C4-2B (cell line): ENCODE measurements around the gene COX8A.

Source experiments
- H3K27ac ChIP-seq: fragments of 450-650 bp; 2 replicates; pipeline ENCODE4 v1.5.1; 2017
- ZFX ChIP-seq: fragments of 450-650 bp; IDR thresholded peaks from 2 replicates; pipeline ENCODE4 v1.6.1; 2017
- TF ChIP-seq, protein P1 (sequence below): fragments of 450-650 bp; conservative IDR thresholded peaks from 2 replicates; pipeline ENCODE4 v1.5.1; 2017; ENCODE audit warnings: mild to moderate bottlenecking

COX8A gene

DNA sequence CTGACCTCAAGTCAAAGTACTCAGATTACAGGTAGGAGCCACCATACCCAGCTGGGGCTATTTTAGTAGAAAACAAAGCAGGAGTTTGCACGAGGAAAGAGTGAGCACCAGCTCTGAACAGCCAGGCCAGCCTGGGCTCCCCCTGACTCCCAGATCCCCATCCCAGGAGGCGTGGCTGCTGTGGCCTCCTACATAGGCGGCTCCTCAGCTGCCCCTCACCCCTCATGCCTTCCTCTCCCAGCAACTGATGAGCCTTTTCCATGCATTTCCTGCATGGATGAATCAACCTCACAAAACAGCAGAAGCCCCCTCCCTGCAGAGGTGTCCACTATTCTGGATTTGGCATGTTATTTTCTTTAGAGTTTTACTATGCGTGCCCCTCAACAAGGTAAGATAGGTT lies 50.8 kb downstream of the COX8A start:
- no peak overlapping the region for H3K27ac ChIP-seq
- no peak for TF ChIP-seq ZFX
- TF ChIP-seq, protein P1, sequence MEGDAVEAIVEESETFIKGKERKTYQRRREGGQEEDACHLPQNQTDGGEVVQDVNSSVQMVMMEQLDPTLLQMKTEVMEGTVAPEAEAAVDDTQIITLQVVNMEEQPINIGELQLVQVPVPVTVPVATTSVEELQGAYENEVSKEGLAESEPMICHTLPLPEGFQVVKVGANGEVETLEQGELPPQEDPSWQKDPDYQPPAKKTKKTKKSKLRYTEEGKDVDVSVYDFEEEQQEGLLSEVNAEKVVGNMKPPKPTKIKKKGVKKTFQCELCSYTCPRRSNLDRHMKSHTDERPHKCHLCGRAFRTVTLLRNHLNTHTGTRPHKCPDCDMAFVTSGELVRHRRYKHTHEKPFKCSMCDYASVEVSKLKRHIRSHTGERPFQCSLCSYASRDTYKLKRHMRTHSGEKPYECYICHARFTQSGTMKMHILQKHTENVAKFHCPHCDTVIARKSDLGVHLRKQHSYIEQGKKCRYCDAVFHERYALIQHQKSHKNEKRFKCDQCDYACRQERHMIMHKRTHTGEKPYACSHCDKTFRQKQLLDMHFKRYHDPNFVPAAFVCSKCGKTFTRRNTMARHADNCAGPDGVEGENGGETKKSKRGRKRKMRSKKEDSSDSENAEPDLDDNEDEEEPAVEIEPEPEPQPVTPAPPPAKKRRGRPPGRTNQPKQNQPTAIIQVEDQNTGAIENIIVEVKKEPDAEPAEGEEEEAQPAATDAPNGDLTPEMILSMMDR = no peak
